ENCODE results near the gene RBM10. TPM values are rescaled to one million over a fixed set of nuclear protein-coding genes. Genes with fewer than 3 reads are reported as not detected.

The RBM10 gene
- total RNA-seq, 1 experiment from 2014 or later: 55.8 TPM

DNA sequence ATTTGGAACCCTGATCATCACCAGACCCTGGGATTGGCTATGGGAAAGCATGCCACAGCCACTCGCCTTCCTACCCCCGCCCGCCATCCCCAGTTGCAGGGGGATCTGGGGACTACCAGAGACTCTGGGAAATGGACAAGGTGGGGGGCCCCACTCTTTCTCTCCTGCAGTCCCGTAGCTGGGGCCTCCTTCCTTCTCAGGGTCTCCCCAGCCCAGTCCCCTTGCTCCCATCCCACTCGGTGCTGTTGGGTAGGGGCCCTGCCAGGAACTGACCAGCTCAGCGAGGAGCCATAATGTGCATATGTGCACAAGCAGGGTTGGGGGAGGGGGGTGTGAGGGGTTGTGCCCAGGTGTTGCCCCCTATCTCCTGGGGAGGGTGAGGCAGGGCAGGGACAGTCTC, 84.4 kb downstream of the RBM10 start:
- Histone ChIP-seq H2BK120ac (ENCODE audit: low read depth, low read length, poor library complexity, severe bottlenecking) (no peak overlapping the region), H3K27me3 (ENCODE audit: insufficient read depth, low read length) (no peaks in the 10 kb centered on the region), H2BK20ac (ENCODE audit: low read depth, low read length, poor library complexity, severe bottlenecking) (no peak overlapping the region), H3K23me2 (ENCODE audit: insufficient read length, low read depth, low read length, poor library complexity, severe bottlenecking) (peaks cover 5% of the 10 kb centered on the region), H2BK12ac (ENCODE audit: insufficient read length, low read depth, low read length) (no peak overlapping the region), H3K23ac (ENCODE audit: insufficient read length, low read depth, low read length) (no peak overlapping the region), H2AK5ac (ENCODE audit: insufficient read length, low read length) (no peak overlapping the region), H3K56ac (ENCODE audit: insufficient read length, low read depth, low read length) (no peak overlapping the region), H3K4me1 (ENCODE audit: insufficient read depth, low read length) (0 out of 2 replicates have a peak, but pooled peaks cover 2% of the 10 kb centered on the region), H3K4me2 (ENCODE audit: insufficient read depth, insufficient read length, low read length) (no peak overlapping the region), H3K18ac (ENCODE audit: insufficient read length, low read depth, low read length) (no peak overlapping the region), H4K91ac (ENCODE audit: insufficient read length, low read depth, low read length) (no peak overlapping the region), H4K5ac (ENCODE audit: insufficient read length, low read depth, low read length) (no peak overlapping the region), H4K8ac (replicated peaks; ENCODE audit: insufficient read length, low read depth, low read length) (no peak overlapping the region), H3K14ac (ENCODE audit: insufficient read depth, low read length) (no peak overlapping the region), H3K27ac (ENCODE audit: insufficient read length, low read depth, low read length) (no peak overlapping the region), H3K79me2 (ENCODE audit: insufficient read depth, low read length) (peaks cover 3% of the 10 kb centered on the region; the same call in 1 of the 2 replicates), H2BK5ac (ENCODE audit: insufficient read length, low read length) (no peak overlapping the region), H3T11ph (ENCODE audit: low read length) (no peak overlapping the region), H3K9ac (ENCODE audit: extremely low read depth, insufficient read length, low read length) (no peak overlapping the region), H2BK15ac (ENCODE audit: low read depth, low read length) (no peak overlapping the region), H3K79me1 (ENCODE audit: insufficient read depth, low read depth, low read length, poor library complexity, severe bottlenecking) (no peaks in the 10 kb centered on the region), H3K4ac (ENCODE audit: low read depth, low read length) (no peak overlapping the region), H2AFZ (ENCODE audit: low read length) (no peak overlapping the region), H4K20me1 (ENCODE audit: control insufficient read depth, insufficient read depth, insufficient read length) (peaks cover 2% of the 10 kb centered on the region), H3K9me3 (ENCODE audit: control insufficient read depth, low read depth, low read length) (no peaks in the 10 kb centered on the region)
- Mint-ChIP-seq H3K4me1 (peaks cover 0 to 9% of the 10 kb centered on the region in 2 experiments; a peak in 3 of 4 replicates), H3K27me3 (ENCODE audit: low read depth) (peaks cover 2% of the 10 kb centered on the region; the same call in 1 of the 2 replicates), H3K27ac (0 out of 7 replicates have a peak overlapping the region, but pooled peaks of 1 of the 3 experiments have one; percentile 55), H3K36me3 (ENCODE audit: insufficient read depth in 1 of 3, low read depth in 3 of 3) (peaks cover 41 to 56% (median 50%) of the 10 kb centered on the region in 3 experiments), H3K9me3 (no peaks in the 10 kb centered on the region; a peak in 1 of 5 replicates), H3K4me3 (no peak overlapping the region)
- no CpG with 5 or more reads among the region's 6 CpGs for WGBS (ENCODE audit: extremely low coverage, insufficient read length, low lambda C conversion rate)
- no peak for DNase-seq
- no peak for TF ChIP-seq CTCF (conservative IDR thresholded peaks at IDR 0.05)
